MM.1S (cell line): ENCODE measurements around the gene ARID3B.

Experiments
- CTCF ChIP-seq: fragments of 300-600 bp; sonication (generic); IDR thresholded peaks from 2 replicates; pipeline ENCODE4 v1.5.1; 2016; ENCODE audit warnings: antibody characterized with exemption, low read length, mixed read lengths
- EZH2 ChIP-seq: fragments of 300-600 bp; sonication (generic); optimal IDR thresholded peaks from 2 replicates; pipeline ENCODE3; 2017; ENCODE audit warnings: low read depth, mild to moderate bottlenecking, antibody characterized with exemption, low read length, mixed read lengths
- EZH2phosphoT487 ChIP-seq: fragments of 300-600 bp; sonication (generic); IDR thresholded peaks from 2 replicates; pipeline ENCODE4 v1.6.1; 2018; ENCODE audit warnings: antibody characterized with exemption, low read length

DNA sequence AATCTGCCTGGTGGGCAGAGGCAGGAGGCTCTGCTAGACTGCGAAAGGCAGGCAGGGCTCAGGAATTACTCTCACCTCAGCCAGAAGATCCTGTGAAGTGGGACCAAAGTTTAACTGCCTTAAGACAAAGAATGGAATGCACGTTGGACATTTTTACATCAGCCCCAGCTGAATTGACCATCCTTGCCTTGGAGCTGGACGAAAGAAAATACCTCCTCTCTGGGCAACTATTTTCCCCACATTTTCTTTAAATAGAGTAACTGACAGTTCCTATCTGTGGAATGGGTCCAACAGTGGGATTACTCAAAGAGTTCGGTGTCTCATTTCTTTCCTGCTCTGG, 28.7 kb downstream of the ARID3B start:
- TF ChIP-seq EZH2 (no peak), CTCF (no peak), EZH2phosphoT487 (no peak)
